ENCODE measurements around the gene ORM2.

ORM2 gene

GRCh38 chr9:114338187-114338586 lies 8.5 kb downstream of the ORM2 start:
- TF ChIP-seq, protein P1, sequence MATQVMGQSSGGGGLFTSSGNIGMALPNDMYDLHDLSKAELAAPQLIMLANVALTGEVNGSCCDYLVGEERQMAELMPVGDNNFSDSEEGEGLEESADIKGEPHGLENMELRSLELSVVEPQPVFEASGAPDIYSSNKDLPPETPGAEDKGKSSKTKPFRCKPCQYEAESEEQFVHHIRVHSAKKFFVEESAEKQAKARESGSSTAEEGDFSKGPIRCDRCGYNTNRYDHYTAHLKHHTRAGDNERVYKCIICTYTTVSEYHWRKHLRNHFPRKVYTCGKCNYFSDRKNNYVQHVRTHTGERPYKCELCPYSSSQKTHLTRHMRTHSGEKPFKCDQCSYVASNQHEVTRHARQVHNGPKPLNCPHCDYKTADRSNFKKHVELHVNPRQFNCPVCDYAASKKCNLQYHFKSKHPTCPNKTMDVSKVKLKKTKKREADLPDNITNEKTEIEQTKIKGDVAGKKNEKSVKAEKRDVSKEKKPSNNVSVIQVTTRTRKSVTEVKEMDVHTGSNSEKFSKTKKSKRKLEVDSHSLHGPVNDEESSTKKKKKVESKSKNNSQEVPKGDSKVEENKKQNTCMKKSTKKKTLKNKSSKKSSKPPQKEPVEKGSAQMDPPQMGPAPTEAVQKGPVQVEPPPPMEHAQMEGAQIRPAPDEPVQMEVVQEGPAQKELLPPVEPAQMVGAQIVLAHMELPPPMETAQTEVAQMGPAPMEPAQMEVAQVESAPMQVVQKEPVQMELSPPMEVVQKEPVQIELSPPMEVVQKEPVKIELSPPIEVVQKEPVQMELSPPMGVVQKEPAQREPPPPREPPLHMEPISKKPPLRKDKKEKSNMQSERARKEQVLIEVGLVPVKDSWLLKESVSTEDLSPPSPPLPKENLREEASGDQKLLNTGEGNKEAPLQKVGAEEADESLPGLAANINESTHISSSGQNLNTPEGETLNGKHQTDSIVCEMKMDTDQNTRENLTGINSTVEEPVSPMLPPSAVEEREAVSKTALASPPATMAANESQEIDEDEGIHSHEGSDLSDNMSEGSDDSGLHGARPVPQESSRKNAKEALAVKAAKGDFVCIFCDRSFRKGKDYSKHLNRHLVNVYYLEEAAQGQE (IDR thresholded peaks at IDR 0.05; ENCODE audit: insufficient read depth in 1 of 2, low read depth in 2 of 2, low read length in 2 of 2), result no peak

- TF ChIP-seq, protein P1 (IDR thresholded peaks at IDR 0.05; ENCODE audit: insufficient read depth in 1 of 2, low read depth in 2 of 2, low read length in 2 of 2), result no peak
- no peak for TF ChIP-seq POLR2AphosphoS5 (IDR thresholded peaks at IDR 0.05; ENCODE audit: low read depth, low read length)
- TF ChIP-seq TAF1 (IDR thresholded peaks at IDR 0.05; ENCODE audit: borderline replicate concordance, insufficient read depth, low read length), result no peak
- no peak for TF ChIP-seq SIN3A (IDR thresholded peaks at IDR 0.05; ENCODE audit: borderline replicate concordance, insufficient read depth, low read length)
- TF ChIP-seq FOXP2 (optimal IDR thresholded peaks at IDR 0.05; ENCODE audit: borderline replicate concordance, extremely low read depth, extremely low read length, insufficient read depth), result no peak
Measured at GRCh38 chr9:114339130-114339908, 9.7 kb downstream of the ORM2 start.

GRCh38 chr9:114341152-114341830 lies 11.6 kb downstream of the ORM2 start:
- TF ChIP-seq FOXP2 (optimal IDR thresholded peaks at IDR 0.05; ENCODE audit: borderline replicate concordance, extremely low read depth, extremely low read length, insufficient read depth), result no peak
- no peak for TF ChIP-seq SIN3A (IDR thresholded peaks at IDR 0.05; ENCODE audit: borderline replicate concordance, insufficient read depth, low read length)
- TF ChIP-seq, protein P1 (IDR thresholded peaks at IDR 0.05; ENCODE audit: insufficient read depth in 1 of 2, low read depth in 2 of 2, low read length in 2 of 2), result no peak
- TF ChIP-seq TAF1 (IDR thresholded peaks at IDR 0.05; ENCODE audit: borderline replicate concordance, insufficient read depth, low read length), result no peak
- TF ChIP-seq POLR2AphosphoS5 (IDR thresholded peaks at IDR 0.05; ENCODE audit: low read depth, low read length), result no peak

DNA sequence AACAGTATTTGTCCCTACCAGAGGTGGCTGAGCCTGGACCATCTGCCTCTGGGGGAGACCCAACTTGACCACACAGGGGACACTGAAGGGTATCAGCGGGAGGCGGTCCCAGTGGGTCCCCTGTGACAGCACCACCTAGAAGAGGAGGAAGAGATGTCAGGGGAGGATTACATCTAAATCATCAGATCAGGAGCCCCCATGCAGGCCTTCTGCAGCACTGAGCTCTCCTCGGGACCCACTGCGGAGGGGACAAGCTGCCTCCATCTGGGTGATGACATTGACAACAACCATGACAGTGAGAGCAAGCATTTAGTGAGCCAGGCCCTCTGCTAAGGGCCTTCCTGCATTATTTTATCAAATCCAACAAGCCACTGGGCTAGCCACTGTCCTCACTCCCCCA lies 12.3 kb downstream of the ORM2 start:
- TF ChIP-seq POLR2AphosphoS5 (IDR thresholded peaks at IDR 0.05; ENCODE audit: low read depth, low read length) (no peak), FOXP2 (optimal IDR thresholded peaks at IDR 0.05; ENCODE audit: borderline replicate concordance, extremely low read depth, extremely low read length, insufficient read depth) (no peak), TAF1 (IDR thresholded peaks at IDR 0.05; ENCODE audit: borderline replicate concordance, insufficient read depth, low read length) (no peak), SIN3A (IDR thresholded peaks at IDR 0.05; ENCODE audit: borderline replicate concordance, insufficient read depth, low read length) (no peak)
- TF ChIP-seq, protein P1 (IDR thresholded peaks at IDR 0.05; ENCODE audit: insufficient read depth in 1 of 2, low read depth in 2 of 2, low read length in 2 of 2), result no peak

Measured in PFSK-1 (cell line).